H9 (cell line): ENCODE results near the gene ANKRD44. TPM values are rescaled to one million over a fixed set of nuclear protein-coding genes. Genes with fewer than 3 reads are reported as not detected.

Experiments
- DNase-seq: peaks from one replicate; pipeline ENCODE4 v3.0.0-alpha.2; 2017
- H2AFZ ChIP-seq: one replicate; pipeline ENCODE4 v1.6.1; 2013; ENCODE audit warnings: mild to moderate bottlenecking, low read length, control low read depth, moderate library complexity
- H2AK5ac ChIP-seq: 2 replicates; pipeline ENCODE4 v1.6.1; 2013; ENCODE audit warnings: low read length, control low read depth, mixed read lengths; ENCODE audit not compliant: insufficient read length
- H2BK120ac ChIP-seq: one replicate; pipeline ENCODE4 v1.6.1; 2013; ENCODE audit warnings: low read depth, mild to moderate bottlenecking, low read length, control low read depth, inconsistent platforms; ENCODE audit not compliant: poor library complexity, severe bottlenecking
- H2BK12ac ChIP-seq: 2 replicates; pipeline ENCODE4 v1.6.1; 2013; ENCODE audit warnings: low read length, control low read depth, mixed read lengths, low read depth; ENCODE audit not compliant: insufficient read length
- H2BK15ac ChIP-seq: 2 replicates; pipeline ENCODE4 v1.6.1; 2013; ENCODE audit warnings: low read depth, low read length, control low read depth
- H2BK20ac ChIP-seq: one replicate; pipeline ENCODE4 v1.6.1; 2013; ENCODE audit warnings: low read depth, mild to moderate bottlenecking, low read length, control low read depth, inconsistent platforms; ENCODE audit not compliant: poor library complexity, severe bottlenecking
- H2BK5ac ChIP-seq: 2 replicates; pipeline ENCODE4 v1.6.1; 2013; ENCODE audit warnings: low read length, control low read depth, mixed read lengths; ENCODE audit not compliant: insufficient read length
- H3K14ac ChIP-seq: 2 replicates; pipeline ENCODE4 v1.6.1; 2013; ENCODE audit warnings: low read length, control low read depth; ENCODE audit not compliant: insufficient read depth
- H3K18ac ChIP-seq: 2 replicates; pipeline ENCODE4 v1.6.1; 2013; ENCODE audit warnings: low read depth, mild to moderate bottlenecking, mixed read lengths, low read length, control low read depth; ENCODE audit not compliant: insufficient read length
- H3K23ac ChIP-seq: 2 replicates; pipeline ENCODE4 v1.6.1; 2013; ENCODE audit warnings: low read length, control low read depth, mixed read lengths, low read depth; ENCODE audit not compliant: insufficient read length
- H3K23me2 ChIP-seq: 2 replicates; pipeline ENCODE4 v1.6.1; 2013; ENCODE audit warnings: low read depth, mild to moderate bottlenecking, mixed read lengths, low read length, control low read depth; ENCODE audit not compliant: insufficient read length, poor library complexity, severe bottlenecking
- H3K27ac ChIP-seq: 2 replicates; pipeline ENCODE4 v1.5.1; 2013; ENCODE audit warnings: low read length, control low read depth, mixed read lengths, low read depth; ENCODE audit not compliant: insufficient read length
- H3K27me3 ChIP-seq: 2 replicates; pipeline ENCODE4 v1.6.1; 2013; ENCODE audit warnings: low read length, control low read depth, inconsistent platforms; ENCODE audit not compliant: insufficient read depth
- H3K4ac ChIP-seq: 2 replicates; pipeline ENCODE4 v1.6.1; 2013; ENCODE audit warnings: low read depth, mild to moderate bottlenecking, control low read depth, inconsistent platforms, low read length, moderate library complexity
- H3K4me1 ChIP-seq: 2 replicates; pipeline ENCODE4 v1.6.1; 2013; ENCODE audit warnings: low read length, control low read depth, inconsistent platforms; ENCODE audit not compliant: insufficient read depth
- H3K4me2 ChIP-seq: 2 replicates; pipeline ENCODE4 v1.6.1; 2013; ENCODE audit warnings: low read length, control low read depth, mixed read lengths; ENCODE audit not compliant: insufficient read length, insufficient read depth
- H3K56ac ChIP-seq: 2 replicates; pipeline ENCODE4 v1.6.1; 2013; ENCODE audit warnings: low read depth, mild to moderate bottlenecking, mixed read lengths, low read length, control low read depth; ENCODE audit not compliant: insufficient read length
- H3K79me1 ChIP-seq: 2 replicates; pipeline ENCODE4 v1.6.1; 2013; ENCODE audit warnings: low read depth, mild to moderate bottlenecking, moderate library complexity, low read length, control low read depth, inconsistent platforms; ENCODE audit not compliant: insufficient read depth, poor library complexity, severe bottlenecking
- H3K79me2 ChIP-seq: 2 replicates; pipeline ENCODE4 v1.6.1; 2013; ENCODE audit warnings: low read length, control low read depth, inconsistent platforms; ENCODE audit not compliant: insufficient read depth
- H3K9ac ChIP-seq: 2 replicates; pipeline ENCODE4 v1.6.1; 2013; ENCODE audit warnings: low read length, control low read depth, mixed read lengths; ENCODE audit not compliant: insufficient read length; ENCODE audit errors: extremely low read depth
- H3K9me3 ChIP-seq: one replicate; pipeline ENCODE4 v1.6.1; 2013; ENCODE audit warnings: low read depth, low read length, inconsistent platforms; ENCODE audit not compliant: control insufficient read depth
- H3T11ph ChIP-seq: one replicate; pipeline ENCODE4 v1.6.1; 2013; ENCODE audit warnings: mild to moderate bottlenecking, low read length, control low read depth, inconsistent platforms
- H4K20me1 ChIP-seq: one replicate; pipeline ENCODE4 v1.6.1; 2013; ENCODE audit not compliant: control insufficient read depth, insufficient read length, insufficient read depth
- H4K5ac ChIP-seq: 2 replicates; pipeline ENCODE4 v1.6.1; 2013; ENCODE audit warnings: low read depth, mild to moderate bottlenecking, mixed read lengths, low read length, control low read depth; ENCODE audit not compliant: insufficient read length
- H4K8ac ChIP-seq: replicated peaks from 2 replicates; pipeline ENCODE4 v1.6.1; 2013; ENCODE audit warnings: low read length, control low read depth, mixed read lengths, low read depth; ENCODE audit not compliant: insufficient read length
- H4K91ac ChIP-seq: 2 replicates; pipeline ENCODE4 v1.6.1; 2013; ENCODE audit warnings: low read depth, mild to moderate bottlenecking, moderate library complexity, mixed read lengths, low read length, control low read depth; ENCODE audit not compliant: insufficient read length
- H3K27ac Mint-ChIP-seq, 3 experiments: 2 replicates in 2 of 3; 3 replicates in 1 of 3; pipeline ENCODE4 v1.8.0; 2020 to 2021; ENCODE audit warnings: mixed read lengths in 3 of 3, mild to moderate bottlenecking in 1 of 3, moderate library complexity in 1 of 3
- H3K27me3 Mint-ChIP-seq: 2 replicates; pipeline ENCODE4 v1.8.0; 2021; ENCODE audit warnings: low read depth, mild to moderate bottlenecking, moderate library complexity, mixed read lengths
- H3K36me3 Mint-ChIP-seq, 3 experiments: 2 replicates in 2 of 3; 3 replicates in 1 of 3; pipeline ENCODE4 v1.8.0; 2020 to 2021; ENCODE audit warnings: low read depth in 3 of 3, mixed read lengths in 3 of 3; ENCODE audit not compliant: insufficient read depth in 1 of 3
- H3K4me1 Mint-ChIP-seq, 2 experiments: 2 replicates each; pipeline ENCODE4 v1.8.0; 2020; ENCODE audit warnings: mixed read lengths in 2 of 2
- H3K4me3 Mint-ChIP-seq, 2 experiments: 2 replicates in 1 of 2; 3 replicates in 1 of 2; pipeline ENCODE4 v1.8.0; 2020 to 2021; ENCODE audit warnings: mild to moderate bottlenecking in 2 of 2, mixed read lengths in 2 of 2, moderate library complexity in 1 of 2
- H3K9me3 Mint-ChIP-seq, 2 experiments: 2 replicates in 1 of 2; 3 replicates in 1 of 2; pipeline ENCODE4 v1.8.0; 2020; ENCODE audit warnings: mild to moderate bottlenecking in 2 of 2, mixed read lengths in 2 of 2, moderate library complexity in 1 of 2
- CTCF ChIP-seq: fragments of 200-600 bp; sonication (generic); conservative IDR thresholded peaks from 3 replicates; pipeline ENCODE4 v1.8.0; 2021; ENCODE audit warnings: antibody characterized with exemption, mild to moderate bottlenecking
- WGBS: extraction: QIAGEN DNeasy Blood & Tissue Kit; methylation state at CpG from one replicate; pipeline ENCODE4 v1.1.7; 2013; ENCODE audit warnings: missing lambda C conversion rate, low lambda C conversion rate, mixed read lengths; ENCODE audit not compliant: insufficient read length; ENCODE audit errors: extremely low coverage; 5-methylcytosine and 5-hydroxymethylcytosine counted together
- total RNA-seq: library from RNA; stranded (reverse); gene quantifications from 2 replicates; pipeline ENCODE4 v1.2.1, GENCODE V29; 2021

ANKRD44 gene
- total RNA-seq, 1 experiment from 2014 or later = 1.9 TPM

- H3K4me2 ChIP-seq = no peak overlapping the region
- no peaks in the 10 kb centered on the region for H3K27me3 ChIP-seq
- no CpG with 5 or more reads among the region's 2 CpGs for WGBS
- no peak overlapping the region for H2AFZ ChIP-seq
- no peak overlapping the region for H3T11ph ChIP-seq
- no peak overlapping the region for H3K4ac ChIP-seq
- H2BK12ac ChIP-seq = no peak overlapping the region
- no peaks in the 10 kb centered on the region for H3K23me2 ChIP-seq
- H2BK20ac ChIP-seq = no peak overlapping the region
- no peak overlapping the region for H3K14ac ChIP-seq
- H3K27ac ChIP-seq = no peak overlapping the region
- no peak overlapping the region for H3K56ac ChIP-seq
- no peak for TF ChIP-seq CTCF
- H3K9me3 ChIP-seq = no peaks in the 10 kb centered on the region
- H3K4me1 ChIP-seq = no peaks in the 10 kb centered on the region
- H3K9ac ChIP-seq = no peak overlapping the region
- Mint-ChIP-seq H3K9me3 (no peaks in the 10 kb centered on the region), H3K27ac (no peak overlapping the region), H3K4me1 (peaks cover 5 to 10% of the 10 kb centered on the region in 2 experiments; a peak in 2 of 4 replicates), H3K4me3 (no peak overlapping the region), H3K27me3 (no peaks in the 10 kb centered on the region; the same call in 1 of the 2 replicates), H3K36me3 (no peaks in the 10 kb centered on the region)
- no peak overlapping the region for H4K8ac ChIP-seq
- H2AK5ac ChIP-seq = no peak overlapping the region
- H3K23ac ChIP-seq = no peak overlapping the region
- no peak overlapping the region for H2BK5ac ChIP-seq
- DNase-seq = no peak
- no peak overlapping the region for H4K5ac ChIP-seq
- H2BK120ac ChIP-seq = no peak overlapping the region
- no peaks in the 10 kb centered on the region for H3K79me1 ChIP-seq
- H3K18ac ChIP-seq = no peak overlapping the region
- no peak overlapping the region for H4K91ac ChIP-seq
- H2BK15ac ChIP-seq = no peak overlapping the region
- H3K79me2 ChIP-seq = no peaks in the 10 kb centered on the region
- no peaks in the 10 kb centered on the region for H4K20me1 ChIP-seq
These were observed 118.6 kb downstream of the ANKRD44 start for GRCh38 chr2:197191940-197192322.
